ENCODE results near the gene YEATS2.
"Not testable (repeated sequence)": the region's sequence is repeated elsewhere in the genome, so short reads cannot be mapped to it uniquely, and the experiment has no call there.

Gene YEATS2

DNA sequence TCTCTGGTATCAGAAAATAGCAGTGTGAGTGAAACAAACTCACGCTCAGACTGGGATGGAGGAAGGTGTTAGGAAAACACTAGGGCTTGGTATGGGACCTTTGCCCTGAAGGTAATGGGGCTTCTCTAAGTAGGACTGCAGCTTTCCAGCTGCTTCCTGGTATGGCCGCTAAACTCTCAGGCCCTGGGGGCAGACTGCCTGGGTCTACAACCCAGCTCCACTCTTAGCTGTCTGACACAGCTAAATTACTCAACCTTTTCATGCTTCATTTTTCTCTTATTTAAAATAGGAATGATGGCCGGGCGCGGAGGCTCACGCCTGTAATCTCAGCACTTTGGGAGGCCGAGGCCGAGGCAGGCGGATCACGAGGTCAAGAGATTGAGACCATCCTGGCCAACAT is 5.2 kb upstream of the YEATS2 start:
- Histone ChIP-seq H3K4me3 (ENCODE audit: low read depth in 1 of 2, low read length in 2 of 2) (no peak overlapping the region), H3K9ac (ENCODE audit: low read length) (no peak overlapping the region), H3K9me3 (ENCODE audit: low read length) (no peaks in the 10 kb centered on the region)

GRCh38 chr3:183695569-183696364 is 1.8 kb upstream of the YEATS2 start:
- Histone ChIP-seq H3K9ac (ENCODE audit: low read length) (no peak overlapping the region), H3K9me3 (ENCODE audit: low read length) (no peaks in the 10 kb centered on the region), H3K36me3 (ENCODE audit: insufficient read depth, low read length) (no peaks in the 10 kb centered on the region)

More for the DNA sequence above, 5.2 kb upstream of the YEATS2 start:
- Histone ChIP-seq H3K4me1 (ENCODE audit: insufficient read depth, low read length) (peaks cover 4% of the 10 kb centered on the region), H3K27me3 (ENCODE audit: control insufficient read depth in 1 of 2, insufficient read depth in 2 of 2, low read length in 2 of 2) (no peaks in the 10 kb centered on the region), H3K36me3 (ENCODE audit: insufficient read depth, low read length) (no peaks in the 10 kb centered on the region), H3K27ac (ENCODE audit: low read depth, low read length) (no peak overlapping the region)

GRCh38 chr3:183697123-183697609 is 431 bp upstream of the YEATS2 start:
- Histone ChIP-seq H3K9ac (ENCODE audit: low read length) (no peak overlapping the region), H3K27me3 (ENCODE audit: control insufficient read depth in 1 of 2, insufficient read depth in 2 of 2, low read length in 2 of 2) (no peaks in the 10 kb centered on the region), H3K4me3 (ENCODE audit: low read depth in 1 of 2, low read length in 2 of 2) (peak overlapping the region; percentile 41 to 57), H3K4me1 (ENCODE audit: insufficient read depth, low read length) (peaks cover 11% of the 10 kb centered on the region), H3K36me3 (ENCODE audit: insufficient read depth, low read length) (no peaks in the 10 kb centered on the region), H3K9me3 (ENCODE audit: low read length) (no peaks in the 10 kb centered on the region), H3K27ac (ENCODE audit: low read depth, low read length) (peak overlapping the region; percentile 23)

More at GRCh38 chr3:183695569-183696364, 1.8 kb upstream of the YEATS2 start:
- Histone ChIP-seq H3K4me3 (ENCODE audit: low read depth in 1 of 2, low read length in 2 of 2) (no peak overlapping the region), H3K4me1 (ENCODE audit: insufficient read depth, low read length) (peaks cover 11% of the 10 kb centered on the region), H3K27me3 (ENCODE audit: control insufficient read depth in 1 of 2, insufficient read depth in 2 of 2, low read length in 2 of 2) (no peaks in the 10 kb centered on the region), H3K27ac (ENCODE audit: low read depth, low read length) (no peak overlapping the region)

- Histone ChIP-seq H3K4me1 (ENCODE audit: insufficient read depth, low read length) (peaks cover 11% of the 10 kb centered on the region), H3K9me3 (ENCODE audit: low read length) (no peaks in the 10 kb centered on the region), H3K36me3 (ENCODE audit: insufficient read depth, low read length) (no peaks in the 10 kb centered on the region), H3K4me3 (ENCODE audit: low read depth in 1 of 2, low read length in 2 of 2) (peak overlapping the region; percentile 91 to 100), H3K9ac (ENCODE audit: low read length) (peak overlapping the region; percentile 74), H3K27me3 (ENCODE audit: control insufficient read depth in 1 of 2, insufficient read depth in 2 of 2, low read length in 2 of 2) (no peaks in the 10 kb centered on the region), H3K27ac (ENCODE audit: low read depth, low read length) (peak overlapping the region; percentile 95)
Observed at GRCh38 chr3:183698318-183698751, 738 bp downstream of the YEATS2 start.

DNA sequence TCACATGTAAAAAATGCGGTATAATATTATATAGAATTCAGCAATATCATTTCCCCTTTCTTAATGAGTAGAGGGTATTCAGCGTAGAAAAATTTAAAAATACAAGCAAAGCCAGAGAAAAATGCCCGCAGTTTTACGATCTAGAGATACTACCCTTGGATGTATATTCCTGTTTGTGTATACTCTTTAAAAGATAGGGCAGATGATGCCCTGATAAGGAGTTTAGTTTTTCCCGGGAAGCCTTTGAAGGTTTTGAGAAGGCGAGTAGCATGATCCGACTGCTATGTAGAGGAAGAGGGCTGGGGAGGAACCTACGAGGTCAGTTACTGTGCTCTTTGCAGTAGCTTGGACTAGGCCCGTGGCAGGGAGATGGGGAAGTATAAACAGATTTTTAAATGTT is 1.2 kb downstream of the YEATS2 start:
- no peaks in the 10 kb centered on the region for H3K36me3 ChIP-seq (ENCODE audit: insufficient read depth, low read length)
- H3K4me1 ChIP-seq (ENCODE audit: insufficient read depth, low read length), result peaks cover 11% of the 10 kb centered on the region

GRCh38 chr3:183699238-183699947 is 1.8 kb downstream of the YEATS2 start:
- Histone ChIP-seq H3K4me3 (ENCODE audit: low read depth in 1 of 2, low read length in 2 of 2) (peak overlapping the region; percentile 91 to 100), H3K4me1 (ENCODE audit: insufficient read depth, low read length) (peaks cover 11% of the 10 kb centered on the region), H3K9ac (ENCODE audit: low read length) (peak overlapping the region; percentile 74), H3K27me3 (ENCODE audit: control insufficient read depth in 1 of 2, insufficient read depth in 2 of 2, low read length in 2 of 2) (no peaks in the 10 kb centered on the region), H3K9me3 (ENCODE audit: low read length) (no peaks in the 10 kb centered on the region), H3K27ac (ENCODE audit: low read depth, low read length) (peak overlapping the region; percentile 95), H3K36me3 (ENCODE audit: insufficient read depth, low read length) (no peaks in the 10 kb centered on the region)

More for the DNA sequence above, 1.2 kb downstream of the YEATS2 start:
- H3K9ac ChIP-seq (ENCODE audit: low read length), result peak overlapping the region; percentile 74
- H3K4me3 ChIP-seq (ENCODE audit: low read depth in 1 of 2, low read length in 2 of 2), result peak overlapping the region; percentile 91 to 100
- H3K27ac ChIP-seq (ENCODE audit: low read depth, low read length), result peak overlapping the region; percentile 95
- H3K27me3 ChIP-seq (ENCODE audit: control insufficient read depth in 1 of 2, insufficient read depth in 2 of 2, low read length in 2 of 2), result no peaks in the 10 kb centered on the region
- H3K9me3 ChIP-seq (ENCODE audit: low read length), result no peaks in the 10 kb centered on the region

- no peak overlapping the region for H3K4me3 ChIP-seq (ENCODE audit: low read depth in 1 of 2, low read length in 2 of 2)
- H3K36me3 ChIP-seq (ENCODE audit: insufficient read depth, low read length), result no peaks in the 10 kb centered on the region
- H3K27me3 ChIP-seq (ENCODE audit: control insufficient read depth in 1 of 2, insufficient read depth in 2 of 2, low read length in 2 of 2), result no peaks in the 10 kb centered on the region
- peaks cover 11% of the 10 kb centered on the region for H3K4me1 ChIP-seq (ENCODE audit: insufficient read depth, low read length)
- no peaks in the 10 kb centered on the region for H3K9me3 ChIP-seq (ENCODE audit: low read length)
- no peak overlapping the region for H3K27ac ChIP-seq (ENCODE audit: low read depth, low read length)
- H3K9ac ChIP-seq (ENCODE audit: low read length), result no peak overlapping the region
Observed at GRCh38 chr3:183701744-183702143, 4.1 kb downstream of the YEATS2 start.

- not testable (repeated sequence) for H3K36me3 ChIP-seq (ENCODE audit: insufficient read depth, low read length); H3K4me3 ChIP-seq (ENCODE audit: low read depth in 1 of 2, low read length in 2 of 2); H3K27me3 ChIP-seq (ENCODE audit: control insufficient read depth in 1 of 2, insufficient read depth in 2 of 2, low read length in 2 of 2); H3K4me1 ChIP-seq (ENCODE audit: insufficient read depth, low read length); H3K27ac ChIP-seq (ENCODE audit: low read depth, low read length); H3K9me3 ChIP-seq (ENCODE audit: low read length); H3K9ac ChIP-seq (ENCODE audit: low read length)
Observed at GRCh38 chr3:183703892-183704291, 6.3 kb downstream of the YEATS2 start.

DNA sequence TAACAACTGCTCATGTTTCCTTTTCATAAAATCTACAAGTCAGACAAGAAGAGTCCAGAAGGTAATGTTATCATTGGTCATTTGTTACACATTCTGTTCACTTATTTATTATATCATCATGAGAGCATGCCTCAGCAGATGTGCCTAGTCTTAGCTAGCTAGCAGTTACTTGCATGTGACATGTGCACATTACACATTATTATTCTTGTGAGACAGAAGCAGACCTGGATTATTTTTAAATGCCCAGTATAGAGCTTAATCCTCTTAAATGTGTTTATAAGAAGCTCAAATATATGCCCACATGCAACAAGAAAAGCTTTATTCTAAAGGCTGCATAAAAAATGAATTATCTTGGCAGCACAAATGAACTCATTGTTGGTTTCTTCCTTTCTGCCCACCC is 12.6 kb downstream of the YEATS2 start:
- Histone ChIP-seq H3K4me1 (ENCODE audit: insufficient read depth, low read length) (no peaks in the 10 kb centered on the region), H3K9me3 (ENCODE audit: low read length) (no peaks in the 10 kb centered on the region), H3K27ac (ENCODE audit: low read depth, low read length) (no peak overlapping the region), H3K27me3 (ENCODE audit: control insufficient read depth in 1 of 2, insufficient read depth in 2 of 2, low read length in 2 of 2) (no peaks in the 10 kb centered on the region), H3K36me3 (ENCODE audit: insufficient read depth, low read length) (peaks cover 3% of the 10 kb centered on the region), H3K9ac (ENCODE audit: low read length) (no peak overlapping the region), H3K4me3 (ENCODE audit: low read depth in 1 of 2, low read length in 2 of 2) (no peak overlapping the region)

GRCh38 chr3:183711516-183711915 is 13.9 kb downstream of the YEATS2 start:
- Histone ChIP-seq H3K9me3 (ENCODE audit: low read length) (no peaks in the 10 kb centered on the region), H3K4me3 (ENCODE audit: low read depth in 1 of 2, low read length in 2 of 2) (no peak overlapping the region), H3K4me1 (ENCODE audit: insufficient read depth, low read length) (no peaks in the 10 kb centered on the region), H3K36me3 (ENCODE audit: insufficient read depth, low read length) (peaks cover 3% of the 10 kb centered on the region), H3K9ac (ENCODE audit: low read length) (no peak overlapping the region), H3K27me3 (ENCODE audit: control insufficient read depth in 1 of 2, insufficient read depth in 2 of 2, low read length in 2 of 2) (no peaks in the 10 kb centered on the region), H3K27ac (ENCODE audit: low read depth, low read length) (no peak overlapping the region)

GRCh38 chr3:183714622-183715021 is 17.0 kb downstream of the YEATS2 start:
- H3K4me3 ChIP-seq (ENCODE audit: low read depth in 1 of 2, low read length in 2 of 2), result no peak overlapping the region
- H3K27me3 ChIP-seq (ENCODE audit: control insufficient read depth in 1 of 2, insufficient read depth in 2 of 2, low read length in 2 of 2), result no peaks in the 10 kb centered on the region
- H3K9me3 ChIP-seq (ENCODE audit: low read length), result no peaks in the 10 kb centered on the region
- H3K4me1 ChIP-seq (ENCODE audit: insufficient read depth, low read length), result no peaks in the 10 kb centered on the region
- no peak overlapping the region for H3K27ac ChIP-seq (ENCODE audit: low read depth, low read length)
- peaks cover 15% of the 10 kb centered on the region for H3K36me3 ChIP-seq (ENCODE audit: insufficient read depth, low read length)
- no peak overlapping the region for H3K9ac ChIP-seq (ENCODE audit: low read length)
